ENCODE results near the gene NIPBL. TPM values are rescaled to one million over a fixed set of nuclear protein-coding genes. Genes with fewer than 3 reads are reported as not detected.
"Not testable (repeated sequence)": the region's sequence is repeated elsewhere in the genome, so short reads cannot be mapped to it uniquely, and the experiment has no call there.

Gene NIPBL
- total RNA-seq, 1 donor from 2014 or later: 55.8 TPM

- DNase-seq (ENCODE audit: low spot score in 2 of 2): peak in 1 of 2 donors; percentile 20
- FAIRE-seq: no peak
Observed at GRCh38 chr5:36878392-36879082, 2.0 kb downstream of the NIPBL start.

- DNase-seq (ENCODE audit: low spot score in 2 of 2): no peak
- no peak for FAIRE-seq
Observed at GRCh38 chr5:36879274-36880033, 2.9 kb downstream of the NIPBL start.

- FAIRE-seq (no peak), DNase-seq (ENCODE audit: low spot score in 2 of 2) (no peak)
Observed at GRCh38 chr5:36880761-36881160, 4.2 kb downstream of the NIPBL start.

GRCh38 chr5:36881304-36881703, 4.7 kb downstream of the NIPBL start:
- no peak for FAIRE-seq
- DNase-seq (ENCODE audit: low spot score in 2 of 2): no peak

GRCh38 chr5:36881807-36882206, 5.2 kb downstream of the NIPBL start:
- DNase-seq (ENCODE audit: low spot score in 2 of 2) (no peak), FAIRE-seq (no peak)

- FAIRE-seq (no peak), DNase-seq (ENCODE audit: low spot score in 2 of 2) (no peak)
Observed at GRCh38 chr5:36882250-36882649, 5.7 kb downstream of the NIPBL start.

GRCh38 chr5:36883894-36884462, 7.4 kb downstream of the NIPBL start:
- FAIRE-seq (no peak), DNase-seq (ENCODE audit: low spot score in 2 of 2) (no peak)

- FAIRE-seq: no peak
- no peak for DNase-seq (ENCODE audit: low spot score in 2 of 2)
Observed at GRCh38 chr5:36885149-36885548, 8.6 kb downstream of the NIPBL start.

- DNase-seq (ENCODE audit: low spot score in 2 of 2) (no peak), FAIRE-seq (no peak)
Observed at GRCh38 chr5:36885566-36886485, 9.3 kb downstream of the NIPBL start.

- DNase-seq (ENCODE audit: low spot score in 2 of 2): no peak
- FAIRE-seq: no peak
Observed at GRCh38 chr5:36886791-36887190, 10.2 kb downstream of the NIPBL start.

- DNase-seq (ENCODE audit: low spot score in 2 of 2): no peak
- no peak for FAIRE-seq
Observed at GRCh38 chr5:36887532-36887931, 11.0 kb downstream of the NIPBL start.

GRCh38 chr5:36888303-36888702, 11.7 kb downstream of the NIPBL start:
- no peak for FAIRE-seq
- DNase-seq (ENCODE audit: low spot score in 2 of 2): no peak

GRCh38 chr5:36889264-36889663, 12.7 kb downstream of the NIPBL start:
- no peak for DNase-seq (ENCODE audit: low spot score in 2 of 2)

GRCh38 chr5:36891266-36891665, 14.7 kb downstream of the NIPBL start:
- no peak for DNase-seq (ENCODE audit: low spot score in 2 of 2)
- FAIRE-seq: no peak

More at GRCh38 chr5:36889264-36889663, 12.7 kb downstream of the NIPBL start:
- no peak for FAIRE-seq

- not testable (repeated sequence) for DNase-seq (ENCODE audit: low spot score in 2 of 2); FAIRE-seq
Observed at GRCh38 chr5:36892085-36892830, 15.7 kb downstream of the NIPBL start.

GRCh38 chr5:36894954-36895353, 18.4 kb downstream of the NIPBL start:
- DNase-seq (ENCODE audit: low spot score in 2 of 2): no peak
- no peak for FAIRE-seq

GRCh38 chr5:36896476-36896875, 19.9 kb downstream of the NIPBL start:
- no peak for FAIRE-seq

GRCh38 chr5:36897616-36898015, 21.0 kb downstream of the NIPBL start:
- DNase-seq (ENCODE audit: low spot score in 2 of 2): no peak

More at GRCh38 chr5:36896476-36896875, 19.9 kb downstream of the NIPBL start:
- no peak for DNase-seq (ENCODE audit: low spot score in 2 of 2)

GRCh38 chr5:36899860-36900259, 23.3 kb downstream of the NIPBL start:
- DNase-seq (ENCODE audit: low spot score in 2 of 2) (no peak), FAIRE-seq (no peak)

More at GRCh38 chr5:36897616-36898015, 21.0 kb downstream of the NIPBL start:
- FAIRE-seq: no peak

GRCh38 chr5:36900283-36900682, 23.7 kb downstream of the NIPBL start:
- FAIRE-seq (no peak), DNase-seq (ENCODE audit: low spot score in 2 of 2) (no peak)

Data from frontal cortex (tissue), 4 donors.